Activated CD4-positive, alpha-beta T cell treated with anti-CD3 and anti-CD28 coated beads, Interleukin-2, amount 50 U/mL, for 24 hours (primary cell): ENCODE results near the gene PNMA6F.

Source experiments
- DNase-seq, 2 donors: peaks; one replicate each; pipeline ENCODE4 v3.0.0-alpha.2; 2020; ENCODE audit warnings: low read depth in 1 of 2, low spot score in 1 of 2

The PNMA6F gene

GRCh38 chrX:153321381-153322124 is at the start of gene PNMA6F:
TSS of gene PNMA6F (minus strand) at chrX:153321767. CDS start at chrX:153320674, 1,093 bp downstream.
- no peak for DNase-seq

- no peak for DNase-seq
Observed at GRCh38 chrX:153371256-153371655, 49.7 kb upstream of the PNMA6F start.

- no peak for DNase-seq
Observed at GRCh38 chrX:153370293-153371055, 48.9 kb upstream of the PNMA6F start.

GRCh38 chrX:153366878-153367538 is 45.4 kb upstream of the PNMA6F start:
- DNase-seq = no peak

GRCh38 chrX:153366119-153366518 is 44.6 kb upstream of the PNMA6F start:
- DNase-seq = no peak

GRCh38 chrX:153365670-153366069 is 44.1 kb upstream of the PNMA6F start:
- DNase-seq = no peak

GRCh38 chrX:153361781-153362397 is 40.3 kb upstream of the PNMA6F start:
- no peak for DNase-seq

- DNase-seq = no peak
Observed at GRCh38 chrX:153357877-153358276, 36.3 kb upstream of the PNMA6F start.

- no peak for DNase-seq
Observed at GRCh38 chrX:153353416-153353815, 31.8 kb upstream of the PNMA6F start.

GRCh38 chrX:153352858-153353257 is 31.3 kb upstream of the PNMA6F start:
- no peak for DNase-seq

- DNase-seq = no peak
Observed at GRCh38 chrX:153351981-153352380, 30.4 kb upstream of the PNMA6F start.

- no peak for DNase-seq
Observed at GRCh38 chrX:153349952-153350351, 28.4 kb upstream of the PNMA6F start.

GRCh38 chrX:153348421-153348820 is 26.9 kb upstream of the PNMA6F start:
- DNase-seq = no peak

- no peak for DNase-seq
Observed at GRCh38 chrX:153347530-153347929, 26.0 kb upstream of the PNMA6F start.

- no peak for DNase-seq
Observed at GRCh38 chrX:153343674-153344073, 22.1 kb upstream of the PNMA6F start.

GRCh38 chrX:153342762-153343558 is 21.4 kb upstream of the PNMA6F start:
- no peak for DNase-seq

GRCh38 chrX:153340111-153340510 is 18.5 kb upstream of the PNMA6F start:
- no peak for DNase-seq

- DNase-seq = no peak
Observed at GRCh38 chrX:153339662-153340061, 18.1 kb upstream of the PNMA6F start.

GRCh38 chrX:153338836-153339235 is 17.3 kb upstream of the PNMA6F start:
- no peak for DNase-seq

- no peak for DNase-seq
Observed at GRCh38 chrX:153336988-153337387, 15.4 kb upstream of the PNMA6F start.
